HCT116 (cell line): Measurements from ENCODE around the gene NEK6. TPM values are rescaled to one million over a fixed set of nuclear protein-coding genes. Genes with fewer than 3 reads are reported as not detected.

Source experiments
- ATAC-seq: fragments of 200-7000 bp; cut with Tn5 transposase; 2 replicates; pipeline ENCODE4 v1.9.1; 2020; ENCODE audit warnings: mild to moderate bottlenecking, moderate library complexity
- BruUV-seq: library from RNA; stranded (reverse); fragments of 400-500 nt; replicated peaks from 2 replicates; lab custom pipeline; 2021; lab: Mats Ljungman, UMichigan
- CTCF ChIA-PET: fragments of 300-600 bp; sonication (Branson Sonifier 250); formaldehyde crosslinking; loops from one replicate; lab custom pipeline; 2021; ENCODE audit warnings: antibody characterized with exemption; lab: Charles Lee
- POLR2A ChIA-PET: fragments of 300-600, 350-600 bp; sonication (Branson Sonifier 250); formaldehyde crosslinking; loops from one replicate; lab custom pipeline; 2021; ENCODE audit warnings: antibody characterized with exemption; lab: Charles Lee
- RAD21 ChIA-PET, 2 experiments: fragments of 300-600 bp; sonication (Branson Sonifier 250); formaldehyde crosslinking; loops; one replicate each; lab custom pipeline; 2023; ENCODE audit warnings: low total read pairs in 2 of 2; ENCODE audit not compliant: uncharacterized antibody in 2 of 2, unreplicated experiment in 2 of 2, low non-redundant PET in 1 of 2; lab: Charles Lee
- DNase-seq: peaks from one replicate; pipeline ENCODE4 v3.0.0-alpha.2; 2010; ENCODE audit warnings: low read depth, low spot score
- H2AFZ ChIP-seq: fragments of 200-600 bp; shearing (Covaris generic), sonication (generic); 2 replicates; pipeline ENCODE4 v1.6.1; 2017; ENCODE audit warnings: low read depth, mixed run types, mixed read lengths, antibody characterized with exemption, low read length; ENCODE audit not compliant: poor library complexity, severe bottlenecking
- H3K27ac ChIP-seq: 2 replicates; pipeline ENCODE4 v1.5.1; 2012; ENCODE audit warnings: low read depth, low read length
- H3K27me3 ChIP-seq: fragments of 200-600 bp; sonication (generic); 2 replicates; pipeline ENCODE4 v1.6.1; 2016; ENCODE audit warnings: mixed run types, low read length, mixed read lengths; ENCODE audit not compliant: insufficient read depth
- H3K36me3 ChIP-seq, 2 experiments: fragments of 200-500 bp in 1 of 2; fragments of 200-600 bp in 1 of 2; sonication (Bioruptor generic) in 1 of 2; sonication (generic) in 1 of 2; 2 replicates each; pipeline versions ENCODE4 v1.5.1 to v1.6.1; 2014 to 2016; ENCODE audit warnings: low read length in 2 of 2, inconsistent platforms in 1 of 2, mixed read lengths in 1 of 2, mixed run types in 1 of 2; ENCODE audit not compliant: insufficient read depth in 2 of 2, control insufficient read depth in 1 of 2
- H3K4me1 ChIP-seq, 2 experiments: fragments of 200-600 bp in 1 of 2; sonication (generic) in 1 of 2; 2 replicates each; pipeline versions ENCODE4 v1.5.1 to v1.6.1; 2012 to 2017; ENCODE audit warnings: low read length in 2 of 2, inconsistent platforms in 1 of 2, mild to moderate bottlenecking in 1 of 2, mixed read lengths in 1 of 2, mixed run types in 1 of 2, moderate library complexity in 1 of 2; ENCODE audit not compliant: insufficient read depth in 2 of 2, control insufficient read depth in 1 of 2
- H3K4me2 ChIP-seq: fragments of 200-600 bp; sonication (generic); 2 replicates; pipeline ENCODE4 v1.6.1; 2017; ENCODE audit warnings: mixed run types, low read length, mixed read lengths
- H3K4me3 ChIP-seq, 2 experiments: fragments of 200-600 bp in 1 of 2; sonication (generic) in 1 of 2; replicated peaks in 1 of 2; 2 replicates each; pipeline ENCODE4 v1.5.1; 2011 to 2016; ENCODE audit warnings: low read length in 2 of 2, control low read depth in 1 of 2, low read depth in 1 of 2, mild to moderate bottlenecking in 1 of 2, mixed read lengths in 1 of 2, mixed run types in 1 of 2
- H3K79me2 ChIP-seq: fragments of 200-600 bp; sonication (generic); 2 replicates; pipeline ENCODE4 v1.6.1; 2017; ENCODE audit warnings: mild to moderate bottlenecking, mixed run types, low read length, moderate library complexity, mixed read lengths; ENCODE audit not compliant: insufficient read depth
- H3K9ac ChIP-seq: fragments of 200-600 bp; sonication (generic); 2 replicates; pipeline ENCODE4 v1.6.1; 2016; ENCODE audit warnings: low read length, mixed read lengths
- H3K9me2 ChIP-seq: fragments of 200-600 bp; sonication (generic), shearing (Covaris generic); 2 replicates; pipeline ENCODE4 v1.6.1; 2017; ENCODE audit warnings: mixed run types, mild to moderate bottlenecking, moderate library complexity; ENCODE audit not compliant: insufficient read depth
- H3K9me3 ChIP-seq, 2 experiments: fragments of 200-500 bp in 1 of 2; fragments of 200-600 bp in 1 of 2; sonication (Bioruptor generic) in 1 of 2; sonication (generic) in 1 of 2; 2 replicates each; pipeline ENCODE4 v1.6.1; 2014 to 2017; ENCODE audit warnings: low read length in 2 of 2, mixed read lengths in 2 of 2, inconsistent platforms in 1 of 2, low read depth in 1 of 2, mild to moderate bottlenecking in 1 of 2, mixed run types in 1 of 2, moderate library complexity in 1 of 2; ENCODE audit not compliant: control insufficient read depth in 1 of 2, insufficient read depth in 1 of 2
- H4K20me1 ChIP-seq: fragments of 200-600 bp; sonication (generic), shearing (Covaris generic); 2 replicates; pipeline ENCODE4 v1.6.1; 2017; ENCODE audit warnings: mixed run types, mild to moderate bottlenecking, moderate library complexity; ENCODE audit not compliant: insufficient read depth
- ATF3 ChIP-seq: IDR thresholded peaks from 2 replicates; pipeline ENCODE4 v1.6.1; 2012
- CBX3 ChIP-seq: IDR thresholded peaks from 2 replicates; pipeline ENCODE4 v1.6.1; 2012; ENCODE audit warnings: low read depth
- EGR1 ChIP-seq: IDR thresholded peaks from 2 replicates; pipeline ENCODE4 v1.6.1; 2012; ENCODE audit warnings: low read depth
- ELF1 ChIP-seq: IDR thresholded peaks from 2 replicates; pipeline ENCODE4 v1.6.1; 2012; ENCODE audit warnings: low read depth, borderline replicate concordance
- EZH2 ChIP-seq: fragments of 200-600 bp; sonication (generic); IDR thresholded peaks from 2 replicates; pipeline ENCODE4 v1.6.1; 2017; ENCODE audit warnings: antibody characterized with exemption, mixed run types
- EZH2phosphoT487 ChIP-seq: fragments of 200-600 bp; IDR thresholded peaks from 2 replicates; pipeline ENCODE4 v1.6.1; 2018; ENCODE audit warnings: antibody characterized with exemption, borderline replicate concordance
- JUND ChIP-seq: IDR thresholded peaks from 2 replicates; pipeline ENCODE4 v1.6.1; 2012
- RAD21 ChIP-seq: IDR thresholded peaks from 2 replicates; pipeline ENCODE4 v1.6.1; 2012; ENCODE audit warnings: low read depth, mild to moderate bottlenecking
- SIN3A ChIP-seq: IDR thresholded peaks from 2 replicates; pipeline ENCODE4 v1.6.1; 2012; ENCODE audit warnings: low read depth
- SRF ChIP-seq: IDR thresholded peaks from 2 replicates; pipeline ENCODE4 v1.6.1; 2012; ENCODE audit warnings: low read depth
- TCF7L2 ChIP-seq: IDR thresholded peaks from 2 replicates; pipeline ENCODE4 v1.7.0; 2011; ENCODE audit warnings: borderline replicate concordance, inconsistent platforms; ENCODE audit not compliant: insufficient read depth, insufficient read length; ENCODE audit errors: extremely low read depth
- YY1 ChIP-seq: IDR thresholded peaks from 2 replicates; pipeline ENCODE4 v1.6.1; 2011; ENCODE audit warnings: low read length, low read depth, moderate library complexity, mild to moderate bottlenecking; ENCODE audit not compliant: insufficient replicate concordance; ENCODE audit errors: extremely low read depth
- ZFX ChIP-seq: fragments of 450-650 bp; IDR thresholded peaks from 2 replicates; pipeline ENCODE4 v1.6.1; 2017
- ZNF274 ChIP-seq: fragments of 200-500 bp; sonication (Bioruptor generic); IDR thresholded peaks from 2 replicates; pipeline ENCODE4 v1.6.1; 2014; ENCODE audit warnings: mild to moderate bottlenecking, low read depth, low read length, inconsistent platforms
- intact Hi-C: fragments of 100-400 bp; cut with micrococcal nuclease; formaldehyde crosslinking; loops from 2 replicates; pipeline ENCODE4 v1.10.0; 2022
- total RNA-seq: library from RNA; stranded (reverse); gene quantifications from one replicate; pipeline ENCODE4 v1.2.1, GENCODE V29; 2021; ENCODE audit not compliant: unreplicated experiment

Gene NEK6
- total RNA-seq, 1 experiment from 2014 or later: 40.8 TPM

DNA sequence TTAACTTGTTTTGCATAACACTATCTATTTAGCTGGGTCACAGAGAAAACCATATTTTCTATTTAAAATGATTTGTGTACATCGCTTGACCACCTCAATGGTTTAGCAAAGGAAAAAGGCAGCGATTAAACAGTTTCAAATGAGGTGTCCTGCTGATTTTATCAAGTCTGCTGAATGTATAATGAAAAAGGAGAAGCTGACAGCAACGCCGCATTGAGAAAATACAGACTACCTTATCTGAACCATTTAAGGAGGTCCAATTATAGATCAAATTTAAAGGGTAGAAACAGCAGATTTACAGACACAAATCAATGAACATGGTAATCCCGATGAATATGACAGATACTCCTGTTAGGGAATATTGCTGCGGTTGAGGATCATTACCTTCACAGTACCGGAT is 127.9 kb downstream of the NEK6 start:
- RAD21 ChIA-PET: no interaction called here
- H3K4me3 ChIP-seq: no peak overlapping the region
- DNase-seq (no peak), ATAC-seq (no peak)
- H2AFZ ChIP-seq: no peak overlapping the region
- no peak overlapping the region for H3K4me2 ChIP-seq
- H3K27me3 ChIP-seq: no peaks in the 10 kb centered on the region
- POLR2A ChIA-PET: no interaction called here
- H3K9me3 ChIP-seq: no peaks in the 10 kb centered on the region
- CTCF ChIA-PET: interaction anchor here (1.1 kb wide), 1 partner anchor 9 kb away, joined by 4 read pairs; no protein-coding TSS in a partner anchor
- peaks cover 0 to 8% of the 10 kb centered on the region in 2 experiments; a peak in 2 of 4 replicates for H3K4me1 ChIP-seq
- H3K27ac ChIP-seq: no peak overlapping the region
- H3K79me2 ChIP-seq: peaks cover 96% of the 10 kb centered on the region
- peaks cover 20% of the 10 kb centered on the region; the same call in 1 of the 2 replicates for H4K20me1 ChIP-seq
- intact Hi-C loops: no loop called here
- peaks cover 6 to 27% of the 10 kb centered on the region in 2 experiments; a peak in 1 of 4 replicates for H3K36me3 ChIP-seq
- no TSS peak for BruUV-seq
- H3K9ac ChIP-seq: no peak overlapping the region
- H3K9me2 ChIP-seq: no peaks in the 10 kb centered on the region
- TF ChIP-seq ZFX: no peak
- no peak for TF ChIP-seq ELF1
- TF ChIP-seq EZH2: no peak
- no peak for TF ChIP-seq CBX3
- no peak for TF ChIP-seq TCF7L2
- no peak for TF ChIP-seq EGR1
- TF ChIP-seq SIN3A: no peak
- TF ChIP-seq SRF: no peak
- TF ChIP-seq EZH2phosphoT487: no peak
- no peak for TF ChIP-seq RAD21
- no peak for TF ChIP-seq ZNF274
- TF ChIP-seq JUND: no peak
- no peak for TF ChIP-seq ATF3
- no peak for TF ChIP-seq YY1
- TF ChIP-seq, all 23 proteins: peak for 0
